ENCODE data around the gene IL34.
"Not testable (repeated sequence)": the region's sequence is repeated elsewhere in the genome, so short reads cannot be mapped to it uniquely, and the experiment has no call there.

IL34 gene

DNA sequence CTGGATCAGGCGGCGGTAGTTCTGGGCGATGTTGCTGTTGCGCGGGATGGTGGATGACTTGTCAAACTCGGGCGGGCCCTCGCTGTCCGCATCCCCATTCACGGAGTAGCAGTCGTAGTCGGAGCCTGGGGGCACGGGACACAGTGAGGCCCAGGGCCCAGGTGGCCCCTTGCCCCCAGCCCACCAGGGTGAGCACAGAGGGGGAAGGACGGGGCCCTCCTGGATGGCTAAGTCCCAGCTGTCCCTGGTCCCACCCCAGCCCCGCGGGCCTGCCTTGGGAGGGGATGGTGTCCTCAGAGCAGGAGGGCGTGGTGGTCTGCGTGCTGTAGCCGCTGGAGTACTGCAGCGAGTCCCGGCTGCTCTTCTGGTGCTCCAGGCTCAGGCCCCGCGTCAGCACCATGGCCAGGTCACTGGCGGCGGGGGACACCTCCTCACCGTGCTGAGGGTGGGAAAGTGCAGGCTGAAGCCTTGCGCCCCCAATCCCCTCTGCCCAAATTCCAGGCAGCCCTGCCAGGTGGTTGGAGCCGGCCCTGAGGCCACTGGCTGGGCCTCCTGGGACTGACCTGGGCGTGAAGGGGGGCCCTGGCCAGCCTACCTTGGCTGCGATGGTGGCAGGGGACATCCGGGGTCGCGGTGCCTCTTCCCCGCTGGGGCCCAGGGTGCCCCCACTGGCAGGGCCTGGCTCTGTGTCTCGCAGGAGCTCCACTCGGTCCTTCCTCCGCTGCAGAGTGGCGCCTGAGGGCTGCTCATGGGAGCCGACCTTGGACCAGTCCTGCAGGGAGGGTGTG, 18.2 kb downstream of the IL34 start:
- Histone ChIP-seq H3K4me1 (ENCODE audit: control insufficient read depth in 1 of 2, insufficient read depth in 1 of 2, low read depth in 1 of 2, low read length in 1 of 2) (no peaks in the 10 kb centered on the region), H3K4me3 (ENCODE audit: low read depth in 1 of 2, low read length in 1 of 2) (no peak overlapping the region), H3K27ac (no peak overlapping the region), H3K36me3 (peaks cover 22% of the 10 kb centered on the region), H3K9me3 (no peaks in the 10 kb centered on the region), H3K27me3 (no peaks in the 10 kb centered on the region)
- TF ChIP-seq, protein P1, sequence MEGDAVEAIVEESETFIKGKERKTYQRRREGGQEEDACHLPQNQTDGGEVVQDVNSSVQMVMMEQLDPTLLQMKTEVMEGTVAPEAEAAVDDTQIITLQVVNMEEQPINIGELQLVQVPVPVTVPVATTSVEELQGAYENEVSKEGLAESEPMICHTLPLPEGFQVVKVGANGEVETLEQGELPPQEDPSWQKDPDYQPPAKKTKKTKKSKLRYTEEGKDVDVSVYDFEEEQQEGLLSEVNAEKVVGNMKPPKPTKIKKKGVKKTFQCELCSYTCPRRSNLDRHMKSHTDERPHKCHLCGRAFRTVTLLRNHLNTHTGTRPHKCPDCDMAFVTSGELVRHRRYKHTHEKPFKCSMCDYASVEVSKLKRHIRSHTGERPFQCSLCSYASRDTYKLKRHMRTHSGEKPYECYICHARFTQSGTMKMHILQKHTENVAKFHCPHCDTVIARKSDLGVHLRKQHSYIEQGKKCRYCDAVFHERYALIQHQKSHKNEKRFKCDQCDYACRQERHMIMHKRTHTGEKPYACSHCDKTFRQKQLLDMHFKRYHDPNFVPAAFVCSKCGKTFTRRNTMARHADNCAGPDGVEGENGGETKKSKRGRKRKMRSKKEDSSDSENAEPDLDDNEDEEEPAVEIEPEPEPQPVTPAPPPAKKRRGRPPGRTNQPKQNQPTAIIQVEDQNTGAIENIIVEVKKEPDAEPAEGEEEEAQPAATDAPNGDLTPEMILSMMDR (IDR thresholded peaks at IDR 0.05): no peak

DNA sequence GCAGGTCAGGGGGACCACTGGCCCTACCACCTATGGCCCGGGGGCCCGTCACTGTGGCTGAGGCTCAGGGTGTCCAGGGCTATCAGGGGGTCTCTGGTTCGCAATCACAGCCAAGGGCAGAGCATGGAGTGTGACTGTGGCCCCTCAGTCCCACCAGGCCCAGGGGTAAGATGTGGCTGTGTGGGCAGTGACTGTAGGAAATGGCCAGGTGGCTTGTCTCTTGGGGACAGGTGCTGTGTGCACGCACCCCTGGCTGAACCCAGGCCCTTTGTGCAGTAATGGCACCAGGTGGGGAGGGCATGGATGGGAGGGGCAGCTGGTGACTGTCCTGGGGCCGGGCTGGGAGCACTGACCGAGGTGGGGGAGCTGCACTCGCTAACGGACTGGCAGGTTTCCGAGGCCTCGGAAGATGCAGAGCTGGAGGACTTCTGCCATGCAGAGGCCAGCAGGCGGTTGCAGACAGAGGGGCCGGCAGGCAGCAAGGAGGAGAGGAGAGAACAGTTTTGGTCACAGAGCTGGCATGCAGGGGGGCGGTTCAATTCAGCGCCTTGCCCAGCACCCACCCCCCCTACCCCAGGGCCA, 18.8 kb downstream of the IL34 start:
- H3K4me1 ChIP-seq (ENCODE audit: control insufficient read depth in 1 of 2, insufficient read depth in 1 of 2, low read depth in 1 of 2, low read length in 1 of 2): no peaks in the 10 kb centered on the region
- TF ChIP-seq, protein P1 (IDR thresholded peaks at IDR 0.05): no peak
- H3K9me3 ChIP-seq: no peaks in the 10 kb centered on the region
- H3K36me3 ChIP-seq: peaks cover 22% of the 10 kb centered on the region
- H3K4me3 ChIP-seq (ENCODE audit: low read depth in 1 of 2, low read length in 1 of 2): no peak overlapping the region
- H3K27ac ChIP-seq: no peak overlapping the region
- H3K27me3 ChIP-seq: no peaks in the 10 kb centered on the region

DNA sequence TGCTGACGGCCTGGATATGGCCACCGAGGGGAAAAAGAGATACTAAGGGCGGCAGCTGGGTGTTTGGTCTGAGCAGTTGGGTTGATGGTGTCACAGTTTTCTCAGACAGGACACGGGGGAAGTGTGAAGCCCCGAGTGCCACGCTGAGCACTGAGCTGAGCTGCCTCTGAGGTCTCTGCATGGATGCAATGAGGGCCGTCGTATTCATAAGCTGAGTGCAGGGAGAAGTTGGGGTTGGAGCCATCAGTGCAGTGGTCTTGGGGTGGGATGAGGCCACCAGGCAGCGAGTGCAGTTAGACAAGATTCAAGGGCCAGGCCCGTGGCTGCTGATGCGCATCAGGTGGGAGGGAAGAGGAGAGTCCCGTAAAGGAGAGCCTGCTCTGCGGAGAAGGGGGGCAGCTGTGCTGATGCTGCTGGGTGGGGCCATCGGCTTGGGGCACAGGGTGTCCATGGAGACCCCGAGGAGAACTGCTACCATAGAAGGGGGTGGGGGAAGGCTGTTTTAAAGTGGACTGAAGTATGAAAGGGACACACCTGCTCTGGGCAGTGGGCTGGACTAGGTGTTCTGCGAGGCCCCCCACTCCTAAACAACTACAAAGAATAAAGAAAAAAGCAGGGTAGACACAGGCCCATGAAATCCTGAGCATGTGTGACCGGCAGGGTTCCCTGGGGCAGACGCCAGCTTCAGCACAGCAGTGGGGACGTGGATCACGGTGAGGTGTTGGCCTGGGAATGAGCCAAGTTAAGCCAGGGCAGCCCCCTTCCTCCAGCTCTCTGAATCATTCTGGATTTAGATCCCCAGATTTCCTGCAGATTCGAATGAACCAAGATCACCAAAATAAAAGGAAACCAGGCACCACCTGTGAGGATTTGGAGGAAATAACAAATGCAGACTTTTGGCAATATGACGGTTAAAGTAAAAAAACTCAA, 19.7 kb downstream of the IL34 start:
- no peaks in the 10 kb centered on the region for H3K27me3 ChIP-seq
- H3K36me3 ChIP-seq: peaks cover 22% of the 10 kb centered on the region
- no peaks in the 10 kb centered on the region for H3K4me1 ChIP-seq (ENCODE audit: control insufficient read depth in 1 of 2, insufficient read depth in 1 of 2, low read depth in 1 of 2, low read length in 1 of 2)
- H3K4me3 ChIP-seq (ENCODE audit: low read depth in 1 of 2, low read length in 1 of 2): no peak overlapping the region
- no peaks in the 10 kb centered on the region for H3K9me3 ChIP-seq
- H3K27ac ChIP-seq: no peak overlapping the region
- TF ChIP-seq, protein P1 (IDR thresholded peaks at IDR 0.05): no peak

DNA sequence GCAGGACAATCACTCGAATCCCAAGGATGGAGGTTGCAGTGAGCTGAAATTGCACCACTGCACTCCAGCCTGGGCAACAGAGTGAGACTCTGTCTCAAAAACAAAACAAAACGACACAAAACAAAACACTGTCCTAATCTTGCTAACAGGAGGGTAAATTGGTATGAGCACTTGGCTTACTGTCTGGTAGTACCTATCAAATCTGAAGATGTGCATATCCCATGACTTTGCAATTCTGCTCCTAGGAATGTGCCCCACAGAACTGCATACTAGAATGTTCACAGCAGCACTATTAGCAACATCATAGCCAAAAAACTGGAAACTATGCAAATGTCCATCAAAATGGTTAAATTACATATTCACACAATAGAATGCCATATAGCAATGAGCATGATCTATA, 23.8 kb downstream of the IL34 start:
- Histone ChIP-seq H3K4me3 (ENCODE audit: low read depth in 1 of 2, low read length in 1 of 2) (no peak overlapping the region), H3K27ac (no peak overlapping the region), H3K9me3 (no peaks in the 10 kb centered on the region), H3K4me1 (ENCODE audit: control insufficient read depth in 1 of 2, insufficient read depth in 1 of 2, low read depth in 1 of 2, low read length in 1 of 2) (no peaks in the 10 kb centered on the region), H3K36me3 (peaks cover 5% of the 10 kb centered on the region), H3K27me3 (no peaks in the 10 kb centered on the region)
- TF ChIP-seq, protein P1 (IDR thresholded peaks at IDR 0.05): no peak

DNA sequence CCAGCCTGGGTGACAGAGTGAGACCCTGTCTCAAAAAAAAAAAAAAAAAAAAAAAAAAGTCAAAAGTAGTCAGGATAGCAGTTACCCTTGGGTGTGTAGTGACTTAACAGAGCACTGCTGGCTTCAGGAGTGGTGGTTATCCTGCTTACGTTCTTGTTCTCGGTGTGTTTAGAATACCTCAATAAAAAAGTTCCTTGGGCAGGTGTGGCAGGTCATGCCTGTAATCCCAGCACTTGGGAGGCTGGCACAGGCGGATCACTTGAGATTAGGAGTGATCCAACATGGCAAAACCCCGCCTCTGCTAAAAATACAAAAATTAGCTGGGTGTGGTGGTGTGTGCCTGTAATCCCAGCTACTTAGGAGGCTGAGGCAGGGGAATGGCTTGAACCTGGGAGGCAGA, 24.6 kb downstream of the IL34 start:
- H3K4me3 ChIP-seq (ENCODE audit: low read depth in 1 of 2, low read length in 1 of 2); H3K4me1 ChIP-seq (ENCODE audit: control insufficient read depth in 1 of 2, insufficient read depth in 1 of 2, low read depth in 1 of 2, low read length in 1 of 2); H3K36me3 ChIP-seq: not testable (repeated sequence)

More for the DNA sequence above, 24.6 kb downstream of the IL34 start:
- H3K27me3 ChIP-seq, H3K9me3 ChIP-seq, H3K27ac ChIP-seq: not testable (repeated sequence)
